Esophagus muscularis mucosa (tissue), 4 donors: ENCODE measurements around the gene EIF1. TPM values are rescaled to one million over a fixed set of nuclear protein-coding genes. Genes with fewer than 3 reads are reported as not detected.

Experiments
- DNase-seq: peaks from one replicate; pipeline ENCODE4 v3.0.0-alpha.2; 2017; ENCODE audit errors: extremely low spot score
- H3K27ac ChIP-seq, 4 donors: fragments of 200-600 bp; sonication (generic); replicated peaks in 1 of 4; 1 replicate in 3 of 4; 2 replicates in 1 of 4; pipeline ENCODE4 v1.5.1; 2016 to 2019; ENCODE audit warnings: mild to moderate bottlenecking in 1 of 4
- H3K27me3 ChIP-seq, 4 donors: fragments of 200-600 bp; sonication (generic); one replicate each; pipeline versions ENCODE4 v1.5.1 to v1.6.0; 2016 to 2019
- H3K36me3 ChIP-seq, 4 donors: fragments of 200-600 bp; sonication (generic); one replicate each; pipeline ENCODE4 v1.5.1; 2016 to 2019
- H3K4me1 ChIP-seq, 4 donors: fragments of 200-600 bp; sonication (generic); one replicate each; pipeline ENCODE4 v1.5.1; 2016 to 2019
- H3K4me3 ChIP-seq, 4 donors: fragments of 200-600 bp; sonication (generic); 1 replicate in 2 of 4; 2 replicates in 2 of 4; pipeline ENCODE4 v1.5.1; 2016 to 2019; ENCODE audit warnings: mild to moderate bottlenecking in 4 of 4, moderate library complexity in 1 of 4
- H3K9me3 ChIP-seq, 4 donors: fragments of 200-600 bp; sonication (generic); 1 replicate in 3 of 4; 2 replicates in 1 of 4; pipeline ENCODE4 v1.5.1; 2016 to 2019
- EP300 ChIP-seq: sonication (generic); formaldehyde crosslinking; IDR thresholded peaks from one replicate; pipeline ENCODE4 v1.6.1; 2017; ENCODE audit warnings: antibody characterized with exemption
- POLR2A ChIP-seq: fragments of 450-650 bp; IDR thresholded peaks from one replicate; pipeline ENCODE4 v1.6.1; 2017; ENCODE audit warnings: antibody characterized with exemption, moderate library complexity, mild to moderate bottlenecking, low read depth
- POLR2AphosphoS5 ChIP-seq, 2 donors: sonication (generic); formaldehyde crosslinking; IDR thresholded peaks; one replicate each; pipeline ENCODE4 v1.6.1; 2017; ENCODE audit warnings: antibody characterized with exemption in 2 of 2
- WGBS: methylation state at CpG from one replicate; pipeline ENCODE4 v1.1.5; 2018; 5-methylcytosine and 5-hydroxymethylcytosine counted together
- intact Hi-C: fragments of 100-400 bp; cut with DNase I; formaldehyde crosslinking; loops from one replicate; pipeline ENCODE4 v1.15.1; 2023
- total RNA-seq, 4 donors: library from RNA; depleted of rRNA; stranded (reverse); fragments of >200 nt; gene quantifications; one replicate each; pipeline versions ENCODE4 v1.1.0 to v1.2.1, GENCODE V29; 2016
- TF ChIP-seq, protein P1 (sequence below), 3 experiments: fragments of 200-600 bp in 2 of 3; fragments of 450-650 bp in 1 of 3; sonication (generic) in 2 of 3; IDR thresholded peaks; one replicate each; pipeline ENCODE4 v1.5.1; 2017 to 2019; ENCODE audit warnings: antibody characterized with exemption in 3 of 3, mild to moderate bottlenecking in 2 of 3, moderate library complexity in 1 of 3

Gene EIF1
- total RNA-seq, 4 donors from 2014 or later, result 158 to 426 (median 207) TPM

GRCh38 chr17:41642252-41643156, 46.2 kb upstream of the EIF1 start:
- intact Hi-C loops, result no loop called here
- Histone ChIP-seq H3K27me3 (no peaks in the 10 kb centered on the region), H3K9me3 (no peaks in the 10 kb centered on the region), H3K4me3 (no peak overlapping the region), H3K4me1 (peaks cover 0 to 17% (median 10%) of the 10 kb centered on the region in 4 donors), H3K27ac (no peak overlapping the region), H3K36me3 (no peaks in the 10 kb centered on the region)
- WGBS, result 94% methylated on average over 8 of the region's 13 CpGs
- no peak for DNase-seq
- TF ChIP-seq POLR2A, result no peak
- TF ChIP-seq POLR2AphosphoS5 (IDR thresholded peaks at IDR 0.05), result no peak
- TF ChIP-seq, protein P1, sequence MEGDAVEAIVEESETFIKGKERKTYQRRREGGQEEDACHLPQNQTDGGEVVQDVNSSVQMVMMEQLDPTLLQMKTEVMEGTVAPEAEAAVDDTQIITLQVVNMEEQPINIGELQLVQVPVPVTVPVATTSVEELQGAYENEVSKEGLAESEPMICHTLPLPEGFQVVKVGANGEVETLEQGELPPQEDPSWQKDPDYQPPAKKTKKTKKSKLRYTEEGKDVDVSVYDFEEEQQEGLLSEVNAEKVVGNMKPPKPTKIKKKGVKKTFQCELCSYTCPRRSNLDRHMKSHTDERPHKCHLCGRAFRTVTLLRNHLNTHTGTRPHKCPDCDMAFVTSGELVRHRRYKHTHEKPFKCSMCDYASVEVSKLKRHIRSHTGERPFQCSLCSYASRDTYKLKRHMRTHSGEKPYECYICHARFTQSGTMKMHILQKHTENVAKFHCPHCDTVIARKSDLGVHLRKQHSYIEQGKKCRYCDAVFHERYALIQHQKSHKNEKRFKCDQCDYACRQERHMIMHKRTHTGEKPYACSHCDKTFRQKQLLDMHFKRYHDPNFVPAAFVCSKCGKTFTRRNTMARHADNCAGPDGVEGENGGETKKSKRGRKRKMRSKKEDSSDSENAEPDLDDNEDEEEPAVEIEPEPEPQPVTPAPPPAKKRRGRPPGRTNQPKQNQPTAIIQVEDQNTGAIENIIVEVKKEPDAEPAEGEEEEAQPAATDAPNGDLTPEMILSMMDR (IDR thresholded peaks at IDR 0.05), result no peak
- TF ChIP-seq EP300, result no peak

- TF ChIP-seq, protein P1 (IDR thresholded peaks at IDR 0.05), result no peak
- Histone ChIP-seq H3K27ac (no peak overlapping the region), H3K4me1 (peaks cover 12 to 44% (median 38%) of the 10 kb centered on the region in 4 donors), H3K27me3 (peaks cover 0 to 3% (median 0%) of the 10 kb centered on the region in 4 donors), H3K4me3 (no peak overlapping the region), H3K36me3 (no peaks in the 10 kb centered on the region), H3K9me3 (no peaks in the 10 kb centered on the region)
- 86% methylated on average over 13 of the region's 15 CpGs for WGBS
- intact Hi-C loops, result loop anchor here (1.0 to 5.0 kb wide), 4 partner anchors 98 to 845 kb away; no protein-coding TSS in a partner anchor
- no peak for DNase-seq
These were observed 41.5 kb upstream of the EIF1 start for GRCh38 chr17:41647038-41647813.

DNA sequence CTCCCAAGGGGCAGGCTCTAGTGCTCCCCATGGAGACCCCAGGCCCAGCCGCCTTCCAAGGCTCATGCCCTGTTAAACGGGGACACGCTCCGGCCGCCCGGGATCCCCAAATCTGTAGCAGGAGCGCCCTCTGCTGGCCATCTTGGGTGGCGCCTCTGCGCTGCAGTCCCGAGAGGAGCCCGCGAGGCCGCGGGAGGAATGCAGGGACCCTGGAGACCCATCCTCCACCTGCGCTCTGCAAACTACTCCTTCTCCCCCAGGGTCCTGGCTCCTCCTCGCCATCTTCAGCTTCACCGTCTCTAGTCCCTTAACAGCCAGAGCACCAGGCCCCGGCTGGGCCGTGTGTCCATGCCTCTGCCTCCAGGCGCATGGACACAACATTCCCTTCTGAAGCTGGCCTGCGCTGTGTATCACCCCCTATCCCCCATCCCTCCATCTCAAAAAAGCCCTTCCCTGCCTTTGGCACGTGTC, 40.7 kb upstream of the EIF1 start:
- H3K4me3 ChIP-seq, result peak overlapping the region; percentile 41 to 58 (median 46)
- no peaks in the 10 kb centered on the region for H3K9me3 ChIP-seq
- intact Hi-C loops, result loop anchor here (1.0 to 5.0 kb wide), 6 partner anchors 15 to 846 kb away; no protein-coding TSS in a partner anchor
- H3K27ac ChIP-seq, result peak overlapping the region; percentile 47 to 60 (median 54)
- DNase-seq, result peak; percentile 95
- H3K27me3 ChIP-seq, result peaks cover 0 to 3% (median 0%) of the 10 kb centered on the region in 4 donors
- H3K36me3 ChIP-seq, result no peaks in the 10 kb centered on the region
- TF ChIP-seq EP300 (no peak), POLR2A (no peak)
- TF ChIP-seq, protein P1 (IDR thresholded peaks at IDR 0.05), result peak; percentile 93 to 95 (median 94)
- WGBS, result 4% methylated on average over 8 of the region's 22 CpGs
- H3K4me1 ChIP-seq, result peaks cover 12 to 44% (median 38%) of the 10 kb centered on the region in 4 donors

DNA sequence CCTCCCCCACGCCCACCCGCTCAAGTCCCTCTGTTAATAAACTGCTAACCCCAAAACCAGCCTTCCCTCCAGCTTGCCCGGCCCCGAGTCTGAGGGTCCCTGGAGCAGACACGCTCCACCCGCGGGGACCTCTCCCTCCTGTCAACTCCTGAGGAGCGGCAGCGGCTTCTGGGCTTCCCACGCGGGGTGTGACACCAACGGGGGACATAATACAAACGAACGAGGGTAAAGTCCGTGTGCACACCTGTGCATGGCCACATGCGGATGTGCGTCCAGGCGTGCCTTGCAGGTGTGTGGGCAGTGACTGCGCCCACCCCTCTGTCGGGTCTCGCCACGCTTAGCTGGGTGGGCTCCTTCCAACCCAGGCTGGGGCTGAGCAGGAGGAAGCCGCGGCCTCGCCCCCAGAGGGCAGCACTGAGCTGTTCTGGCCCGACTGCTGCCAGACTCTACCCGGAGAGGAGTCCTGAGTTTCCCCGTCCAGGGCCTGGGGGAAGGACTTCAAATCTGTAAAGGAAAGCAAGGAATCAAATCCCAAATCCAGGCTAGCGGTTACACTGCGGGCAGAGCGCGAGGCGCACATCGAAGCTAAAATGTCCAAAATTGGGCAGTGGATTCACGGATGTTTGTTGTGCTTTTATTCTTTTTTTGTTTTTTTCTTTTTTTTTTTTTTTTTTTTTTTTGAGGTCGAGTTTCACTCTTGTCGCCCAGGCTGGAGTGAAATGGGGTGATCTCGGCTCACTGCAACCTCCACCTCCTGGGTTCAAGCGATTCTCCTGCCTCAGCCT, 40.1 kb upstream of the EIF1 start:
- intact Hi-C loops, result loop anchor here (2.0 to 5.0 kb wide), 5 partner anchors 14 to 846 kb away; no protein-coding TSS in a partner anchor
- peaks cover 0 to 3% (median 0%) of the 10 kb centered on the region in 4 donors for H3K27me3 ChIP-seq
- no peaks in the 10 kb centered on the region for H3K36me3 ChIP-seq
- H3K9me3 ChIP-seq, result no peaks in the 10 kb centered on the region
- peak overlapping the region; percentile 47 to 60 (median 54) for H3K27ac ChIP-seq
- peak; percentile 94 for DNase-seq
- peaks cover 12 to 44% (median 38%) of the 10 kb centered on the region in 4 donors for H3K4me1 ChIP-seq
- H3K4me3 ChIP-seq, result peak overlapping the region; percentile 41 to 58 (median 46)
- TF ChIP-seq POLR2A (no peak), POLR2AphosphoS5 (IDR thresholded peaks at IDR 0.05) (peak in 1 of 2 donors; percentile 63)
- TF ChIP-seq, protein P1 (IDR thresholded peaks at IDR 0.05), result peak; percentile 93 to 94 (median 93)
- 11% methylated on average over 32 of the region's 39 CpGs for WGBS
